ENCODE measurements around the gene RNU1-2. TPM values are rescaled to one million over a fixed set of nuclear protein-coding genes. Genes with fewer than 3 reads are reported as not detected.

The RNU1-2 gene
- polyA plus RNA-seq, 1 donor, result 3.2 TPM

DNA sequence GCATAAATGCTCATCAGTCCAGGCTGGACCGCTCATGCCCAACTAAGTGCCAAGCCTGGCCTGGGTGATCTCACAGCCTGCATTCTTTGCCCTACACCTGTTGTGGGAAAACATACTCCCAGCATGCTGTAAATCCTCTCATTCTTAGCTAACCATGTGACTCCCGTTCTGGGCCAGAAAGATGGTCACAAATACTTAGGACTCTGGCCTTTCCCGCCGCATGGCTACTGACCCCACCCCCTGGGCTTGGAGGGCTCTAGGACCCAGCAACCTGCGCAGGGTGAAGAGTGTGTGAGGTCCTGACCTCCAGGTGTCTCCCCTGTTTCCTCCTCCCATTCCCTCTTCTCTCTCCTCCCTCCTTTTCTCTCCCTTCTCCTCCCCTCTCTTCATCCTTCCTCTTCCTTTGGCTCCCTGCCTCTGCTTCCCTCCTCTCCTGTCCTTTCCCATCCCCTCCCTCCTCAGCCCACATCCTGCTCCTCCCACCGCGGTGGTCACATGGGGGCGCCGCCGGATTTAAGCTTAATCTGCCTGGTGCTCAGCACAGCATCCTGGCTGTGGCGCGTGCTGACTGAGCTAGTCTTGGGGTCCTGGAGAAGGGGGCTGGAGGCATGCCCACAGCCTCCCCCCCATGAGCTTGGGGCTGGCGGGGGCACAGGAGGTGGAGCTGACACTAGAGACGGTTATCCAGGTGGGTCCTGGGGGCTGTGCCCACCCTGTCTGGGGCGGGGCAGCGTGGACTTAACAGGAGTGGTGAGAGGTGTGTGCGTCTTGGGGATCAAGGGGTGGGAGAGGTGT, 25.8 kb downstream of the RNU1-2 start, which contains the start of gene CROCC:
Gene CROCC (plus strand): TSS at position 541 of the 795 bp plus-strand sequence. CDS start 88 bp downstream, at position 629.
- H3K4me1 ChIP-seq (ENCODE audit: control insufficient read depth, insufficient read depth, low read length), result peaks cover 11% of the 10 kb centered on the region
- 5% methylated on average over 4 of the region's 17 CpGs for WGBS (ENCODE audit: insufficient coverage, low lambda C conversion rate)
- H3K27me3 ChIP-seq (ENCODE audit: control insufficient read depth, insufficient read depth, low read length), result no peaks in the 10 kb centered on the region
- H3K27ac ChIP-seq (ENCODE audit: low read length), result no peak within 1 kb of the TSS
- peak; percentile 53 to 71 for DNase-seq
- H3K4me3 ChIP-seq (ENCODE audit: low read length), result no peak within 1 kb of the TSS
- H3K36me3 ChIP-seq (ENCODE audit: control insufficient read depth, insufficient read depth, low read length), result no peaks in the 10 kb centered on the region
- no peaks in the 10 kb centered on the region for H3K9me3 ChIP-seq (ENCODE audit: control insufficient read depth, low read depth, low read length)

DNA sequence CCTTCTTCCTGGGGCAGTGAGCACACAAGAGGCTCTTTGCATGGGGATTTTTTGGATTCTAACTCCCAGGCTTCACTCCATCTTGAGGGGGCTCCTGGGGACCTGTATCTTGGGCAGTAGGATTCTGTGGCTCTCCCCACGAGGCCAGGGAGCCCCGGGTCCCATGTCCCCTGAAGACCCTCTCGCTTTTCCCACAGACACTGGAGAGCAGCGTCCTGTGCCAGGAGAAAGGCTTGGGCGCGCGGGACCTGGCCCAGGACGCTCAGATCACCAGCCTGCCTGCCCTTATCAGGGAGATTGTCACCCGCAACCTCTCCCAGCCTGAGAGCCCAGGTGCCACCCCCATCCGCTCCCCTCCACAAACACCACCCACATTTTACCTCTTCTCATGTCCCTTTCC, 26.7 kb downstream of the RNU1-2 start:
- Histone ChIP-seq H3K27ac (ENCODE audit: low read length) (no peak overlapping the region), H3K4me3 (ENCODE audit: low read length) (no peak overlapping the region), H3K9me3 (ENCODE audit: control insufficient read depth, low read depth, low read length) (no peaks in the 10 kb centered on the region), H3K4me1 (ENCODE audit: control insufficient read depth, insufficient read depth, low read length) (peaks cover 11% of the 10 kb centered on the region), H3K27me3 (ENCODE audit: control insufficient read depth, insufficient read depth, low read length) (no peaks in the 10 kb centered on the region), H3K36me3 (ENCODE audit: control insufficient read depth, insufficient read depth, low read length) (no peaks in the 10 kb centered on the region)
- no peak for DNase-seq
- no CpG with 5 or more reads among the region's 10 CpGs for whole genome bisulfite sequencing (ENCODE audit: insufficient coverage, low lambda C conversion rate)

DNA sequence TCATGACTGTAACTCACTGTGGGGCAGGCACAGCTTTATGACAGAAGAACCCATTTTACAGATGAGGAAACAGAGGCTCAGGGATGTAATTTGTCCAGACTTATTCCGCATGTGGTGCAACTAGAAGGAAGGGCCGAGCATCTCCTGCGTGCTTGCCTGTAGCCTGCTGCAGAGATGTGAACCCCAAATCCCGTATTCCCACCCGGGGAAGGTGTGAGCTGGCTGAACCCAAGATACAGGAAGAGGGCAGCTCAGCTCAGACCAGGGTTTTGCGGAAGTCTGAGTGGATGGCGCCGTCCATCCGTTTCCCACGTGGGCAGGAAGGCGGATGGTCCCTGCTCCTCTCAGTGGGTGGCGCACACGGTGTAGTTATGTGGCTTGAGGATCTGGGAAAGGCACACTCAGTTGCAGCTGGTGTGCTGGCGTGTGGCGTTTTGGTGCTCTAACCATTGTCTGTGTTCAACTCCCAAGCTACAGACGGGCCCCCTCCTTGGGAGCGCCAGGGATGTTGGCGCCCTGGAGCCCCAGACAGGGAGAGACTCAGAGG, 27.2 kb downstream of the RNU1-2 start:
- Histone ChIP-seq H3K27ac (ENCODE audit: low read length) (no peak overlapping the region), H3K9me3 (ENCODE audit: control insufficient read depth, low read depth, low read length) (no peaks in the 10 kb centered on the region), H3K36me3 (ENCODE audit: control insufficient read depth, insufficient read depth, low read length) (no peaks in the 10 kb centered on the region), H3K4me3 (ENCODE audit: low read length) (no peak overlapping the region), H3K4me1 (ENCODE audit: control insufficient read depth, insufficient read depth, low read length) (peaks cover 11% of the 10 kb centered on the region), H3K27me3 (ENCODE audit: control insufficient read depth, insufficient read depth, low read length) (no peaks in the 10 kb centered on the region)
- WGBS (ENCODE audit: insufficient coverage, low lambda C conversion rate), result no CpG with 5 or more reads among the region's 18 CpGs
- no peak for DNase-seq

DNA sequence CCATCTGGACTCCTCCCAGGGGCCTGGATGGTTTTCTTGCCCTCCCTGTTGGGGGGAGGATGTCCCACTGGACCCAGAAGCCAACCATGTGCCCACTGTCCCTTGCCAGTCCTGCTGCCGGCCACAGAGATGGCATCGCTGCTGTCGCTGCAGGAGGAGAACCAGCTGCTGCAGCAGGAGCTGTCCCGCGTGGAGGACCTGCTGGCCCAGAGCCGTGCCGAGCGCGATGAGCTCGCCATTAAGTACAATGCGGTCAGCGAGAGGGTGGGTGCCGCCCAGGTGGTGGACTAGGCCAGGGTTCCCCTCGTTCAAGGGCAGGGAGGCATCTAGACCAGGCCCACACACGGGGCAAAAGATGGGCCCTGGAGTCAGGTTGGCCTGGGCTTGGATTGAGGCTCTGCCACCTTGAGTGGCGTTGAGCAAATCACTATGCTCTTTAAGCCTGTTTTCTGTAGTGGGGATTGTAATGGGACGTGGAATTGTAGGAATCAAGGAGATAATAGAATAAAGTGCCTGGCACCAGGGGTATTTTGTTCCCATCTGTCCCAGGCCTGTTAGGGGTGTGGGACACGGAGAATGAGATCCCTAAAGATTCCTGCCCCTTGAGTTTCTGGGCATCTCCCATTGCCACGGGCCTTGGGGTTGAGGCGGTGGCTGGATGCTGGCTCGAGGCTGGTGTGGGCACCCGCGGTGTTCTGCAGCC, 28.6 kb downstream of the RNU1-2 start:
- WGBS (ENCODE audit: insufficient coverage, low lambda C conversion rate), result no CpG with 5 or more reads among the region's 23 CpGs
- no peak for DNase-seq
- Histone ChIP-seq H3K36me3 (ENCODE audit: control insufficient read depth, insufficient read depth, low read length) (no peaks in the 10 kb centered on the region), H3K9me3 (ENCODE audit: control insufficient read depth, low read depth, low read length) (no peaks in the 10 kb centered on the region), H3K27ac (ENCODE audit: low read length) (no peak overlapping the region), H3K4me1 (ENCODE audit: control insufficient read depth, insufficient read depth, low read length) (peaks cover 11% of the 10 kb centered on the region), H3K27me3 (ENCODE audit: control insufficient read depth, insufficient read depth, low read length) (no peaks in the 10 kb centered on the region), H3K4me3 (ENCODE audit: low read length) (no peak overlapping the region)

DNA sequence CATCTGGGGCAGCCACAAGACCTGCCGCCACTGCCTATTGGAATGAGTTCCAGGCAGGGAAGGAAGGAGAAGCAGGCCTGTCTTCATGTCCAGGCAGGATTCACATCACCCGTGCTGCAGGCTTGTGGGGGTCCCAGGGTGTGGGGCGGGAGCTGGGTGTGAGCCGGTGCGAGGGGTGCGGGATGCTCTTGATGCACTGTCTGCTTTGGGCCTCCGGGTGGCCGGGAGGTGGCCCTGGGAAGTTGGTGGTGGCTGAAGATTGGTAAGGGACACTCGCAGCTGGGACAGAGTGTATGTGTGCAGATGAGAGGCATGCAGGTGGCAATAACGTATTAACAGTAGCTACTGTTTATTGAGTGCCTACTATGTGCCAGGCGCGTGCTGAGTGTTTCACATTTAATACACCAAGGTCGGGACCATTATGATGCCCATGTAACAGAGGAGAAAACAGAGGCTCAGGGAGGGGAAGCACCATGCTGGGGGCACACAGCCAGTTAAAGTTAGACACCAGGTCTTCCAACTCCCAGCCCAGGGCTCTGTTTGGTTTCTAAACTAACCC, 29.2 kb downstream of the RNU1-2 start:
- no peaks in the 10 kb centered on the region for H3K27me3 ChIP-seq (ENCODE audit: control insufficient read depth, insufficient read depth, low read length)
- H3K9me3 ChIP-seq (ENCODE audit: control insufficient read depth, low read depth, low read length), result peaks cover 4% of the 10 kb centered on the region
- WGBS (ENCODE audit: insufficient coverage, low lambda C conversion rate), result 93% methylated on average over 3 of the region's 13 CpGs
- H3K4me1 ChIP-seq (ENCODE audit: control insufficient read depth, insufficient read depth, low read length), result peaks cover 11% of the 10 kb centered on the region
- no peak overlapping the region for H3K4me3 ChIP-seq (ENCODE audit: low read length)
- H3K27ac ChIP-seq (ENCODE audit: low read length), result no peak overlapping the region
- DNase-seq, result no peak
- no peaks in the 10 kb centered on the region for H3K36me3 ChIP-seq (ENCODE audit: control insufficient read depth, insufficient read depth, low read length)

DNA sequence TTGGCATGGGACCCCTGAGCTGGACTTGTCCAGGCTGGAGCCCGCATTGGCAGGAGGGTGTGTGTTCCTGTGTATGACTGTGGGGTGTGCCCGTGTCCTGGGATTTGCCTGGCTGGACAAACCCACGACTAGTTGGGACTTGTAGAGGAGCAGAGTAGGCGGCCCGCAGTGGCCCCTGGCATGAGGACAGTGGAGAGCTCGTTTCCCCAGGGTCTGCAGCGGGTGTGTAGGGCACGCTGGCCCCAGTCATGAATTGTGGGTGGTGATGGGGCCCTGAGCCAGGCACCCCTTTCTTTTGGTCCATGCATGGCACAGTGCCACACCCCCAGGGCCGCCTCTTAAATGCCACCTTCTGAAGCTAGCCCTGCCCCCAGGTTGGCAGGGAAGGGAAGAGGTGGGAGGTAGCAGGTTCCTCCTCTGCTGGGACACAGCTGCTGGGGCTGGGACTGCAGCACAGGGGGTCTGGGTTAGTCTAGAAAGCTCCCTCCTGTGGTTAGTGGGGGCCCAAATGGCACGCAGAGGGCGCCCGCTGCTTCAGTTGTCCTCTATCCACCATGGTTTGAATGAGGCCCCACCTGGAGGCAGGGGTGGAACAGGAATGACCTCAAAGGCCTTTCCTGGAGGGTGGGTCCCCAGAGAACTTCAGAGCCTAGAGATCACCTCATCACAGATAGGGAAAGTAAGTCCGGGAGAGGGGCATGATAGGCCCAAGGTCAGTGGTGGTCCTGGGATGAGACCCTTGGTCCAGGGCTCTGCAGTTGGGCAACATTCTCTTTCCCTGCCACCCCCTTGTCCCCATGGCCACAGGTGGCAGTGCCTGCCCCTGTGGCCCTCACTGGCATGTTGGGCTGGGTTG, 30.1 kb downstream of the RNU1-2 start:
- no CpG with 5 or more reads among the region's 13 CpGs for WGBS (ENCODE audit: insufficient coverage, low lambda C conversion rate)
- no peak overlapping the region for H3K27ac ChIP-seq (ENCODE audit: low read length)
- no peaks in the 10 kb centered on the region for H3K36me3 ChIP-seq (ENCODE audit: control insufficient read depth, insufficient read depth, low read length)
- no peaks in the 10 kb centered on the region for H3K27me3 ChIP-seq (ENCODE audit: control insufficient read depth, insufficient read depth, low read length)
- DNase-seq, result no peak
- peaks cover 10% of the 10 kb centered on the region for H3K9me3 ChIP-seq (ENCODE audit: control insufficient read depth, low read depth, low read length)
- H3K4me1 ChIP-seq (ENCODE audit: control insufficient read depth, insufficient read depth, low read length), result peaks cover 11% of the 10 kb centered on the region
- H3K4me3 ChIP-seq (ENCODE audit: low read length), result no peak overlapping the region

DNA sequence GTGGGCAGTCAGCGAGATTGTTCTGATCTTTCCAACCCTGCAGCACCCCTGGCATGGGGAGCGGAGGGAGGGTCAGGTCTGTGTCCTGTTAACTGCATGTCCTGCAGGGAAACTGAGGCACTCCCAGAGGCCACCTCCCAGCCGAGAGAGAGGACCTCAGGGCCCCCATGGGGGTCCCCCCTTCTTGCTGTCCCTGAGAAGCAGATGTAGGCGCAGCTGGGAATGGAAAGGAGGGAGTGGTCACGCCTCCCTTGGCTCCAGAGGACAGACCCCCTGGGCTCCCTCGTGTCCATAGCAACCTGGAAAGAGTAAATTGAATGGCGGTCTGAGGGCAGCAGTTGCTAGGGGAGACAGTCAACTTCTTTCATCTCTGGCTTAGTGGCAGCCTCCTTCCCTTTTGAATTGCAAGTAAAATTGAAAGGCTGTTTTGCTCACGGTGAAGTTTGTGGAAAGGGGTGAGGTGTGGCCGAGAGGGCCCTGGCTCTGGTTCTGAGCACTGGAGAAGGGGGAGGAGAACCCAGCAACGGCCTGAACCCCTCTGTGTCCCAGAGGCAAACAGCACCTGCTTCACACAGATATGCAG, 30.8 kb downstream of the RNU1-2 start:
- no peak overlapping the region for H3K4me3 ChIP-seq (ENCODE audit: low read length)
- H3K27me3 ChIP-seq (ENCODE audit: control insufficient read depth, insufficient read depth, low read length), result no peaks in the 10 kb centered on the region
- no CpG with 5 or more reads among the region's 10 CpGs for WGBS (ENCODE audit: insufficient coverage, low lambda C conversion rate)
- H3K4me1 ChIP-seq (ENCODE audit: control insufficient read depth, insufficient read depth, low read length), result peaks cover 5% of the 10 kb centered on the region
- peaks cover 10% of the 10 kb centered on the region for H3K9me3 ChIP-seq (ENCODE audit: control insufficient read depth, low read depth, low read length)
- peak in 1 of 2 donors; percentile 55 for DNase-seq
- peaks cover 2% of the 10 kb centered on the region for H3K36me3 ChIP-seq (ENCODE audit: control insufficient read depth, insufficient read depth, low read length)
- H3K27ac ChIP-seq (ENCODE audit: low read length), result no peak overlapping the region

DNA sequence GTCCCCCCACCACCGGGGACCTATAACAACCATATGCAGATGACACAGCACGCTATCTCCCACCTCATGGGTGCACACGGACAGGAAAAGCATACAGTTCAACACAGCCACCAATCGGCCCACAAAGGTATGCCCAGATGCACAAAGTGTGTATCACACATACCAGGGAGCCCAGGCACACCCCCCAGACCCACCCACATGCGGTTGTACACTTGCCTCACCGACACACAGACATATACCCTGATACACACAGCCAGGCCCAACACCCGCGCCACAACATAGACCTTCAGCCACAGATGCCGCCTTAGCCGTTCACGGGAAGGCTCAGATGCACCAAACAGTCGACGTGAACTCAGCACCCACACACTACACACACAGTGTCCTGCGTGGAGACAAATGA, 31.5 kb downstream of the RNU1-2 start:
- no peak for DNase-seq
- peaks cover 2% of the 10 kb centered on the region for H3K36me3 ChIP-seq (ENCODE audit: control insufficient read depth, insufficient read depth, low read length)
- no CpG with 5 or more reads among the region's 14 CpGs for WGBS (ENCODE audit: insufficient coverage, low lambda C conversion rate)
- no peak overlapping the region for H3K4me3 ChIP-seq (ENCODE audit: low read length)
- no peaks in the 10 kb centered on the region for H3K27me3 ChIP-seq (ENCODE audit: control insufficient read depth, insufficient read depth, low read length)
- H3K9me3 ChIP-seq (ENCODE audit: control insufficient read depth, low read depth, low read length), result peaks cover 10% of the 10 kb centered on the region
- no peak overlapping the region for H3K27ac ChIP-seq (ENCODE audit: low read length)
- no peaks in the 10 kb centered on the region for H3K4me1 ChIP-seq (ENCODE audit: control insufficient read depth, insufficient read depth, low read length)

DNA sequence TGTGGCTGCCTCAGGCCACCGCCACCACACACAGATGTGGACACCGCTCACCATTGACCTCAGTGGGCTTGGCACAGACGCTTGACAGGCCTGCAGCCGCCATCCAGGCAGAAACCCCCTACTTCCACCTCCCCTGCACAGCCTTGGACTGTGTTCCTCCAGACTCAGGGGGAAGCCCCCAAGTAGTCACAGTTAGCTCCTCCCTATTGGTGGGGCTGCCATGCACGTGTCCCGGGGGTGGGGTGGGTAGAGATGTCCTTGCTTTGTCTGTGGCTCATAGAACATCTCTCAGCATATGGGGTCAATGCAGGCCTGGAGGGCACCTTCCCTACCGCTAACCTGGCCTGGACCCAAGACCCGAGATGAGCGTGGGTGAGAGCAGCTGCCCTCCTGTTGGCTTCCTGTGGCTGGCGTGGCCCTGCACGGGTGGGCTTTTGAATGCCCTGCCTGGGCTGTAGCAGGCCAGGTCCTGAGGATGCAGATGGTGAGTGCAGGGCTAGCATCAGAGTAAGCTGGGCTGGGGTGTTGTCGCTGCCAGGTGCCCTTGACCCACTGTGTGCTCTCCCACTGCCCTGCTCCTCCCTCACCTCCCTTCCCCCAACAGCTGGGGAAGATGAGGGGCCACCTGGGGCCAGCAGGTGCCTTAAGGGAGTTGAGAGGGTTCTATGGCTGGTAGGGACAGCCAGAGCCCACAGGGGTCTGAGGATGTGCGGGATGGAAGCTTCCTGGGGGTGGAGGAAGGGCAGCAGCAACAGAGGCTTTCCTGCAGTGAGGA, 32.1 kb downstream of the RNU1-2 start:
- peaks cover 2% of the 10 kb centered on the region for H3K36me3 ChIP-seq (ENCODE audit: control insufficient read depth, insufficient read depth, low read length)
- H3K9me3 ChIP-seq (ENCODE audit: control insufficient read depth, low read depth, low read length), result peaks cover 10% of the 10 kb centered on the region
- no peak for DNase-seq
- no peaks in the 10 kb centered on the region for H3K4me1 ChIP-seq (ENCODE audit: control insufficient read depth, insufficient read depth, low read length)
- no peak overlapping the region for H3K27ac ChIP-seq (ENCODE audit: low read length)
- no peak overlapping the region for H3K4me3 ChIP-seq (ENCODE audit: low read length)
- 30% methylated on average over 2 of the region's 13 CpGs for WGBS (ENCODE audit: insufficient coverage, low lambda C conversion rate)
- no peaks in the 10 kb centered on the region for H3K27me3 ChIP-seq (ENCODE audit: control insufficient read depth, insufficient read depth, low read length)

Measured in large intestine (tissue), 3 donors.